GM12801 (cell line): ENCODE data around the gene TGM1.

Experiments
- TF ChIP-seq, protein P1 (sequence below): IDR thresholded peaks from one replicate; pipeline ENCODE4 v1.5.1; 2011; ENCODE audit warnings: control low read depth; ENCODE audit not compliant: insufficient read length; ENCODE audit errors: extremely low read depth

TGM1 gene

DNA sequence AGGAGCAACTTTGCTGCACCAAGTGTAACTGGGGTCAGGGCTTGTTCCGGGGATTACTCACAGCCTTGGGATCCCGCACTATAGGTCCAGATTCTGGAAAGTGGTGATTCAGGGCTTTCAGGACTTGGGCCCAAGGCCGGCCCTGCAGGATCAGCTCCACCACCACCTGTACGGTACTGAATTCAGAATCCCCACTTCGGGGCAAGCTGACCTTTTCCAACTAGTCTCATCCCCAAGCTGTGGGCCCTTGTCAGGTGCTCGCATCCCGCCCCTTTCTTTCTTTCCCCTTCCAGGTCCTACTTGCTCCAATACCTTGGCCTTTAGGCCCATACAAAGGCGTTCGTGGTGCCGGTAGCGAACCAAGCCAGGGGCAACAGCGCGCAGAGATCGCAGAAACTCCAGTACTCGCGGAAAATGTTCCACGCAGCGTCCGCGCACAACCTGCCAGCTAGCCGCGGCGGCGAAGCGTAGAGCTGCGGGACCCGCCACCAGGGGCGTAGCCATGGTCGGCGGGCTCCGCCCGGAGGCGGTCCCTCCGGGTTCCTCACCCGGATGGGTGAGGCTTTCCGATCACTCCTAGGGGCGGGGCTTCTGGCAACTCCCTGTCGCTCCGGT, 21.0 kb downstream of the TGM1 start:
- TF ChIP-seq, protein P1, sequence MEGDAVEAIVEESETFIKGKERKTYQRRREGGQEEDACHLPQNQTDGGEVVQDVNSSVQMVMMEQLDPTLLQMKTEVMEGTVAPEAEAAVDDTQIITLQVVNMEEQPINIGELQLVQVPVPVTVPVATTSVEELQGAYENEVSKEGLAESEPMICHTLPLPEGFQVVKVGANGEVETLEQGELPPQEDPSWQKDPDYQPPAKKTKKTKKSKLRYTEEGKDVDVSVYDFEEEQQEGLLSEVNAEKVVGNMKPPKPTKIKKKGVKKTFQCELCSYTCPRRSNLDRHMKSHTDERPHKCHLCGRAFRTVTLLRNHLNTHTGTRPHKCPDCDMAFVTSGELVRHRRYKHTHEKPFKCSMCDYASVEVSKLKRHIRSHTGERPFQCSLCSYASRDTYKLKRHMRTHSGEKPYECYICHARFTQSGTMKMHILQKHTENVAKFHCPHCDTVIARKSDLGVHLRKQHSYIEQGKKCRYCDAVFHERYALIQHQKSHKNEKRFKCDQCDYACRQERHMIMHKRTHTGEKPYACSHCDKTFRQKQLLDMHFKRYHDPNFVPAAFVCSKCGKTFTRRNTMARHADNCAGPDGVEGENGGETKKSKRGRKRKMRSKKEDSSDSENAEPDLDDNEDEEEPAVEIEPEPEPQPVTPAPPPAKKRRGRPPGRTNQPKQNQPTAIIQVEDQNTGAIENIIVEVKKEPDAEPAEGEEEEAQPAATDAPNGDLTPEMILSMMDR: no peak

DNA sequence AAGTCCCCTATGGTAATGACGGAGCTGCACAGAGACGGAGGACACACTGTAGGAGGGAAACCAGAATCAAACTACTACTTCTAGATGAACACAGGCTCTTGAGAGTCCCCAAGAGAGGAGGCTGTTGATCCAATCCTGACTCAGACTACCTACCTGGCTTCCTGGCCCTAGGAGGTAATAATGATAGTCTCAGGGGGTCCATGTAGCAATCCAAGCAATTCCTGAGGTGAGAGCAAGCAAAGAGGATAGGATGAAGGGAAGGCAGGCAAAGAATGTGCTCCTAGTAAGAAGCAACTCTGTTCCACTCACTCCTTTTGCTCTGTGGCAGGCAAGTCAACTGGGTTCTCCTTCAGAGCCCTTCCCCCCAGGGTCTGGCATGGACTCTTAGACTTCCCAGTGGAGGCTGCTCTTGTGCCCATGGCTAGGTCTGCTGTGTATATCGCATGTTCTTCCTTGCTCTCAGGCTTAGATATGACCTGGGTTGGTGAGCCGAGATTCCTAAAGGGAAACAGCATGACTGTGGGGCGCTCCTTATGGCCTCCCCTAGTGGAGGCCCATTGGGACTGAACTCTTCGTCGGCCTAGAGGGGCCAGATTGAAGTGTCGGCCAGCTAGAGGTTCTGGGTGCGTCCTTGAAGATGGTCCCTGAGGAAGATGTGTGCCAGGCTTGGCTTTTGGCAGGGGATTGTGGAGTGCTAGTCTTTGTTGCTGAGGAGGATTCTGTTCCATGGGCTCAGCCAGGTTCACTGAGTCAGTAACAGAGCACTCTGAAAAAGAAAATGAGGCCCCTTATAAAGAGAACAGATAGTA, 22.7 kb downstream of the TGM1 start:
- TF ChIP-seq, protein P1: no peak

DNA sequence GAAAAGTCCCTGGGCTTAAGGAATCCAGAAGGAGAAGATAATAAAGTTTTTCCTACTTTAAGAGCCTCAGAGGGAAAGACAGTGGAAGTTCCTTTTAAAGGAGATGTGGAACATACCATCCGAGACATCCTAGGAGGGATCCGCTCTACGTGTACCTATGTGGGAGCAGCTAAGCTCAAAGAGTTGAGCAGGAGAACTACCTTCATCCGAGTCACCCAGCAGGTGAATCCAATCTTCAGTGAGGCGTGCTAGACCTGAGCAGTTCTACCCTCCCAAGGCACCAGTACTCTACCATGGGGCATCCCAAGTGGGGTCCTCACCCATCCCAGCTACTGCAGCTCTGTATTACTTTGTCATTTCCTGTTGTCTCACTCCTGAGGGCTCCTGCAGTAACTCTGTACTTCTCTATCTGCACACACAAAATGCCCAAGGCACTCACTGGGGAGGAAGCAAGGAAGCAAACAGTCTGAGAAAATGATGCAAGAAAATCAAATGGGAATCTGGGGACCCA, 24.4 kb downstream of the TGM1 start:
- TF ChIP-seq, protein P1: no peak

DNA sequence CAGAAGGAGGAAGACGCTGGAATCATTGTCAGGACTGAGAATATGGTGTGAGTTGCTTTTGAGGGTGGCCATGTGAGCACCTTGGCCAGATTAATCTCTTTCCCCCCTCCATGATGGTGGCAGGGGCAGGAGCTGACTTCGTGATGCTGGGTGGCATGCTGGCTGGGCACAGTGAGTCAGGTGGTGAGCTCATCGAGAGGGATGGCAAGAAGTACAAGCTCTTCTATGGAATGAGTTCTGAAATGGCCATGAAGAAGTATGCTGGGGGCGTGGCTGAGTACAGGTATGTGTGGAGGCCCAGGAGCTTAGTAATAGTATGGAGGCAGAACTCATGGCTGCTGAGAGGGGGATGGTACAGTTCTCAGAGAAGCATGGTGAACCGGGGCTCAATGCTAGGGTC, 24.9 kb downstream of the TGM1 start:
- TF ChIP-seq, protein P1: no peak

DNA sequence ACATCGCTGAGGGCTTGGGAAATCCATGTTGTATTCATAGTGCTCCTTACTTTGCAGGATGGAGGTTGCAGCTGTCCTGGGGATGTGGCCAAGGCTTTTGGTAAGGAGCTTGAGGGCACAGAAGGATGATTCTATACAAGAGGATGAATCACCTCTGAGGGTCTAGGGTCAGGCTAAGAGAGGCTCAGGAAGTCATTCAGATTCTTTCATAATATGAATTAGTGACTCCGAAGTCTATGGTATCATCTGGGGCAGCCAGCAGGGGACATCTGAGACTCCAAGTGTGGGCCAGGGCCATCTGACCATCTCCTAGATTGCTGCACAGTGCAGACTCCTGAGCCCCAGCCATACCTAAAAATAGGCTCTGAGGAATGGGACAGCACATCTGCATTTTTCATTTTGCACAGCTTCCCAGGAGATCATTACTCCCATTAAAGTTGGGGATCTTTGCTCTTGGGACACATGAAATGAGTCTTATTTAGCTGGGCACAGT, 25.5 kb downstream of the TGM1 start:
- TF ChIP-seq, protein P1: no peak

DNA sequence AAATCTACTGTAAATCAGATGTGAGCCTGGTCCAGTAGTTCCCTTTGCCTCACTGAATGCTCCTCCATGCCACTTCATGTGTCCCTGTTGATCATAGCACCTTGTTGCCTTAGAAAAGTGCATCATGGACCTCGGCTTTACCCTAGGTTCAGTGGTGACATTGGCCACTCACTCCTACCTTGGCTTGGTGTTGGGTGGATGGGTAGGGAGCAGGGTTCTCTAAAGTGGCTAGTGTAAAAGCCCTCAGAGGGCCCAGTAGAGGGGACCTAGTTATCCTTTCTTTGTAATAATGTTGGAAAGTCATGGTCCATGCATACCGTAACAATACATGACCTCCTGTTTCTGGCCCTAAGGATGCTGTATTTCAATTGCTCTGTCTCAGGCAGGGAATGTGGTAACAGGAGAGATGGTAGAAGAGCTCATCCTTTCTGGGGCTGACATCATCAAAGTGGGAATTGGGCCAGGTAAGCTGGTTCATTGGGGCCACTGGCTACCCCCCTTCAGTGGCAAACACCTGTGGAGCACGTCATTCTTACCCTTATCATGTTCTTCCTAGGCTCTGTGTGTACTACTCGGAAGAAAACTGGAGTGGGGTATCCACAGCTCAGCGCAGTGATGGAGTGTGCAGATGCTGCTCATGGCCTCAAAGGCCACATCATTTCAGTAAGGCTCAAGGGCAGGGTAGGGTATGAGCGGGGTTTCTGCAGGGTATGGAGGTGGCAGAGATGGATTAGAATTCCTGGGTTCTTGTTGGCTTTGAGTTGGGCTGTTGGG, 26.1 kb downstream of the TGM1 start:
- TF ChIP-seq, protein P1: no peak
